Measurements from ENCODE around the gene CCR2. TPM values are rescaled to one million over a fixed set of nuclear protein-coding genes. Genes with fewer than 3 reads are reported as not detected.

Gene CCR2
- total and polyA plus RNA-seq, 2 experiments from 2014 or later: not detected

DNA sequence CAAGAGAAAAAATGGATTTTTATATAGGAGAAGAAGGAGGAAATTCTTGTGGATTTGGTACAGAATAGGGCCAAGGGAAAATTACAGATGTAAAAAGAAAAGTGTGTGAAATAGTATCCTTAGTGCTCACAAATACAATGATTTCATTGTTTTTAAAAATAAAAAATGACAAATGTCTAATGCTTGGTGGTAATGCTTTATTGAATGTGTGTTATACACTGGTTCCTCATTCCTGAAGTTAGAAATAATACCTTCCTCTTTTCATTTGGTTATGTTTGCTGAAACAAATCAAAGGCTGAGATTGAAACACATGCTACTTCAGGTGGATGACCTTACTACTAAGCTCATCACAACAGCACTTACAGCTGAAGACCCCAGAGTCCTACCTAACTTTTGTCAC lies 37.7 kb upstream of the CCR2 start:
- Histone ChIP-seq H4K20me1 (ENCODE audit: insufficient read depth) (no peaks in the 10 kb centered on the region), H3K79me2 (ENCODE audit: insufficient read depth) (no peaks in the 10 kb centered on the region)
- TF ChIP-seq EZH2phosphoT487 (IDR thresholded peaks at IDR 0.05; ENCODE audit: insufficient read depth, low read depth) (no peak), EZH2 (IDR thresholded peaks at IDR 0.05; ENCODE audit: insufficient read depth, poor library complexity, severe bottlenecking) (no peak)

GRCh38 chr3:46318207-46318927 lies 35.5 kb upstream of the CCR2 start:
- no peaks in the 10 kb centered on the region for H3K36me3 ChIP-seq (ENCODE audit: low read depth)
- in situ Hi-C loops (cut with MboI): no loop called here
- no peaks in the 10 kb centered on the region for H3K9me2 ChIP-seq (ENCODE audit: insufficient read depth)
- no peak overlapping the region for H3K27ac ChIP-seq
- no peak overlapping the region for H3K4me3 ChIP-seq
- DNase-seq: no peak
- H3K4me2 ChIP-seq (ENCODE audit: unreplicated experiment): no peak overlapping the region
- no peak overlapping the region for H3K9ac ChIP-seq
- no peak for TF ChIP-seq EZH2 (IDR thresholded peaks at IDR 0.05; ENCODE audit: insufficient read depth, poor library complexity, severe bottlenecking)
- TF ChIP-seq EZH2phosphoT487 (IDR thresholded peaks at IDR 0.05; ENCODE audit: insufficient read depth, low read depth): no peak
- H3K79me2 ChIP-seq (ENCODE audit: insufficient read depth): no peaks in the 10 kb centered on the region
- H3K4me1 ChIP-seq (ENCODE audit: insufficient read depth): no peaks in the 10 kb centered on the region
- no peak overlapping the region for H2AFZ ChIP-seq
- H4K20me1 ChIP-seq (ENCODE audit: insufficient read depth): no peaks in the 10 kb centered on the region
- no peaks in the 10 kb centered on the region for H3F3A ChIP-seq (ENCODE audit: insufficient read depth)
- WGBS, 2 experiments (ENCODE audit: low coverage in 1 of 2, low lambda C conversion rate in 2 of 2, missing lambda C conversion rate in 2 of 2): 60 to 62% methylated on average over 3 of the region's 3 CpGs
- H3K27me3 ChIP-seq (replicated peaks; ENCODE audit: insufficient read depth): peaks cover 5% of the 10 kb centered on the region
- no peaks in the 10 kb centered on the region for H3K9me3 ChIP-seq (ENCODE audit: low read depth)

More for the DNA sequence above, 37.7 kb upstream of the CCR2 start:
- Histone ChIP-seq H3K9me3 (ENCODE audit: low read depth) (no peaks in the 10 kb centered on the region), H3K27me3 (replicated peaks; ENCODE audit: insufficient read depth) (peaks cover 9% of the 10 kb centered on the region), H3K4me1 (ENCODE audit: insufficient read depth) (no peaks in the 10 kb centered on the region), H3F3A (ENCODE audit: insufficient read depth) (no peaks in the 10 kb centered on the region), H3K36me3 (ENCODE audit: low read depth) (no peaks in the 10 kb centered on the region), H2AFZ (no peak overlapping the region), H3K27ac (no peak overlapping the region), H3K9me2 (ENCODE audit: insufficient read depth) (no peaks in the 10 kb centered on the region), H3K4me2 (ENCODE audit: unreplicated experiment) (no peak overlapping the region), H3K4me3 (no peak overlapping the region), H3K9ac (no peak overlapping the region)
- no peak for DNase-seq
- in situ Hi-C loops (cut with MboI): no loop called here

DNA sequence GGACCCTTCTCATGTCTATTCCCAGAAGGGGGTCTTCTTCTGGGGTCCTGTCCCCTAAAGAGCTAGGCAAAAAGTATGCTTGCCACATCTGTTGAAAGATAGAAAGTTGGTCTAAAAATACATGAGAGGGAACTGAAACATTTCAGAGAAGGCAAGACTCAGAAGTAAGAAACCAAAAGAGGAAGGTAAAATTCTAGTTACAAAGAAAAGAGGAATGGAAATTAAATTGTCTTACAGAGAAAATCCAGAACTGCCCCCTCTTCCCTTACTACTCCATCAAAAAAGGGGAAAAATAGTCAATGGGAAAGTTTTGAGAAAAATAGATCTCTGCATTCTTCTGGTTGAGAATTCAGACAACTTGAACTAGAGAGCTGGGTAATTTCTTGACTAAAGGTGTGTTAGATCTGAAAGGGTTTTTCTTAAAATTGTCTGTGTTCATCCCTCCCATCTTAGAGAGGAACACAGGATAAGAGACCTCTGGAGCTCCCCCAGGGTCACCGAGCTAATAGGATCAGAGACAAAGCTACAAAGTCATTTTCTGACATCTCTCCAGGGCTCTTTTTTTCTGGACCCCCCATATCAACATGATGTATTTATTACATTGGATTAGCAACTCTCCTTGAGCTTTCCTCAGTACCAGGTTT lies 32.3 kb upstream of the CCR2 start:
- Histone ChIP-seq H3K4me1 (ENCODE audit: insufficient read depth) (no peaks in the 10 kb centered on the region), H3K27ac (no peak overlapping the region), H2AFZ (no peak overlapping the region), H4K20me1 (ENCODE audit: insufficient read depth) (no peaks in the 10 kb centered on the region), H3K9ac (no peak overlapping the region), H3K9me3 (ENCODE audit: low read depth) (no peaks in the 10 kb centered on the region), H3K79me2 (ENCODE audit: insufficient read depth) (no peaks in the 10 kb centered on the region), H3K9me2 (ENCODE audit: insufficient read depth) (no peaks in the 10 kb centered on the region), H3K4me3 (no peak overlapping the region), H3F3A (ENCODE audit: insufficient read depth) (no peaks in the 10 kb centered on the region), H3K27me3 (replicated peaks; ENCODE audit: insufficient read depth) (peaks cover 16% of the 10 kb centered on the region), H3K4me2 (ENCODE audit: unreplicated experiment) (no peak overlapping the region), H3K36me3 (ENCODE audit: low read depth) (no peaks in the 10 kb centered on the region)
- 22 to 45% methylated on average over 1 of the region's 1 CpG for WGBS, 2 experiments (ENCODE audit: low coverage in 1 of 2, low lambda C conversion rate in 2 of 2, missing lambda C conversion rate in 2 of 2)
- in situ Hi-C loops (cut with MboI): no loop called here
- no peak for TF ChIP-seq EZH2phosphoT487 (IDR thresholded peaks at IDR 0.05; ENCODE audit: insufficient read depth, low read depth)
- no peak for TF ChIP-seq EZH2 (IDR thresholded peaks at IDR 0.05; ENCODE audit: insufficient read depth, poor library complexity, severe bottlenecking)
- DNase-seq: no peak

GRCh38 chr3:46324036-46324435 lies 29.9 kb upstream of the CCR2 start:
- H3K4me2 ChIP-seq (ENCODE audit: unreplicated experiment): no peak overlapping the region
- H3K27ac ChIP-seq: no peak overlapping the region
- in situ Hi-C loops (cut with MboI): no loop called here
- no peak overlapping the region for H3K9ac ChIP-seq
- H3K36me3 ChIP-seq (ENCODE audit: low read depth): no peaks in the 10 kb centered on the region
- no peaks in the 10 kb centered on the region for H4K20me1 ChIP-seq (ENCODE audit: insufficient read depth)
- no peak overlapping the region for H3K4me3 ChIP-seq
- no peaks in the 10 kb centered on the region for H3F3A ChIP-seq (ENCODE audit: insufficient read depth)
- no peaks in the 10 kb centered on the region for H3K79me2 ChIP-seq (ENCODE audit: insufficient read depth)
- no peaks in the 10 kb centered on the region for H3K9me2 ChIP-seq (ENCODE audit: insufficient read depth)
- WGBS, 2 experiments (ENCODE audit: low coverage in 1 of 2, low lambda C conversion rate in 2 of 2, missing lambda C conversion rate in 2 of 2): 32 to 35% methylated on average over 2 of the region's 2 CpGs
- H3K9me3 ChIP-seq (ENCODE audit: low read depth): no peaks in the 10 kb centered on the region
- H3K27me3 ChIP-seq (replicated peaks; ENCODE audit: insufficient read depth): peaks cover 17% of the 10 kb centered on the region
- TF ChIP-seq EZH2phosphoT487 (IDR thresholded peaks at IDR 0.05; ENCODE audit: insufficient read depth, low read depth) (no peak), EZH2 (IDR thresholded peaks at IDR 0.05; ENCODE audit: insufficient read depth, poor library complexity, severe bottlenecking) (no peak)
- no peaks in the 10 kb centered on the region for H3K4me1 ChIP-seq (ENCODE audit: insufficient read depth)
- DNase-seq: no peak
- no peak overlapping the region for H2AFZ ChIP-seq
